ENCODE data around the gene GSAP.
"Not testable (repeated sequence)": the region's sequence is repeated elsewhere in the genome, so short reads cannot be mapped to it uniquely, and the experiment has no call there.

GRCh38 chr7:77345426-77345825 lies 70.7 kb downstream of the GSAP start:
- not testable (repeated sequence) for TF ChIP-seq POLR2A, CTCF (IDR thresholded peaks at IDR 0.05)

All from right lobe of liver (tissue), 4 donors.